IPS DF 6.9 (cell line): ENCODE data around the gene CBLIF.

Experiments
- DNase-seq: peaks from one replicate; pipeline ENCODE4 v3.0.0-alpha.2; 2013; ENCODE audit warnings: low read depth, low spot score
- H3K27ac ChIP-seq: one replicate; pipeline ENCODE4 v1.5.1; 2013; ENCODE audit warnings: low read length, control low read depth
- H3K27me3 ChIP-seq: 2 replicates; pipeline ENCODE4 v1.6.1; 2013; ENCODE audit warnings: mild to moderate bottlenecking, low read length; ENCODE audit not compliant: control insufficient read depth, insufficient read depth
- H3K36me3 ChIP-seq: 2 replicates; pipeline ENCODE4 v1.6.1; 2013; ENCODE audit warnings: low read length; ENCODE audit not compliant: control insufficient read depth, insufficient read depth
- H3K4me1 ChIP-seq: 2 replicates; pipeline ENCODE4 v1.6.1; 2013; ENCODE audit warnings: low read length; ENCODE audit not compliant: control insufficient read depth, insufficient read depth
- H3K4me3 ChIP-seq: 2 replicates; pipeline ENCODE4 v1.5.1; 2013; ENCODE audit warnings: mild to moderate bottlenecking, low read length
- H3K9me3 ChIP-seq: 2 replicates; pipeline ENCODE4 v1.6.1; 2013; ENCODE audit warnings: low read length, inconsistent platforms; ENCODE audit not compliant: control insufficient read depth, insufficient read depth
- WGBS: extraction: QIAGEN DNeasy Blood & Tissue Kit; methylation state at CpG from one replicate; pipeline ENCODE4 v1.1.7; 2013; ENCODE audit warnings: mixed read lengths, missing lambda C conversion rate; ENCODE audit not compliant: insufficient read length, insufficient coverage; 5-methylcytosine and 5-hydroxymethylcytosine counted together

Gene CBLIF

DNA sequence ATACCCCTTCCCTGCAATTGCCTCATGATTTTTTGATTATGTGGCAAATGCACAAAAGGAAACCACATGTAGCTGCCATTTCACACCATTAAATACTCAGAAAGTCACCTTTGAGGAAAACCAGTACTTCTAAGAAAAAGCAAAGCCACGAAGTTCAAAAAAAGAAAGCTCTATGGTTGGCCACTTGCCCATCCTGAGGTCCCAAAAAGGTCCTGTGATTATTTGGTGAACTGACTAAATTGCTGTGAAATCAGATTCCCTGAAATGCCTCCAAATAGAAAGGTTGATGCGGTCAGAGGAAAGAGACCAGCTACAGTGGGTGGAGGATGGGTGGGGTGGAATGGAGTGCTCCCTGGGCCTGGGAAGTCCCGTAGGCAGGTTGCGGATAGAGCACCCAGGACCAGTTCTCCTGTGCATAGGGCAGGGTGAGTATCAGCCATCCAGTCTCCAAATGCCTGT, 61.6 kb downstream of the CBLIF start:
- no peaks in the 10 kb centered on the region for H3K27me3 ChIP-seq
- no peaks in the 10 kb centered on the region; the same call in 1 of the 2 replicates for H3K36me3 ChIP-seq
- H3K9me3 ChIP-seq = no peaks in the 10 kb centered on the region
- DNase-seq = no peak
- H3K4me1 ChIP-seq = no peaks in the 10 kb centered on the region
- no peak overlapping the region for H3K4me3 ChIP-seq
- WGBS = no CpG with 5 or more reads among the region's 4 CpGs
- H3K27ac ChIP-seq = no peak overlapping the region

DNA sequence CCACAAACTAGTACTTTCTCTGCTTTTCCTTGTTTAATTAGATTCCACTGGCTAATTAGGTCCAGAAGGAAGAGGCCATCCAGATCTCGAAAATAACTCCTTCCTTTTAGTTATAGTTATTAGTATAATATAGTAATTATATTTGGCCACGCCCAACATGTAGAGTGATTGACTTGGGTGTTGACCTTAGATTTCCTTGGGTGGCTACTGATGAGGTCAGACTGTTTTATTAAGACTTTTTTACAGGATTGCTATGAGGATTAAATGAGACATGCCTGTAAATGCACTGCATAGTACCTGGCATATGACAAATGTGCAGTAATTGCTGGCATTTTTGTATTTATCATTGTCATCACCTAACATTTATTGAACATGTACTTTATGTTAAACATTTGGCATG, 63.2 kb downstream of the CBLIF start:
- Histone ChIP-seq H3K27me3 (no peaks in the 10 kb centered on the region), H3K4me1 (no peaks in the 10 kb centered on the region), H3K9me3 (no peaks in the 10 kb centered on the region), H3K4me3 (no peak overlapping the region), H3K36me3 (no peaks in the 10 kb centered on the region), H3K27ac (no peak overlapping the region)
- no CpG with 5 or more reads among the region's 2 CpGs for WGBS
- DNase-seq = no peak

DNA sequence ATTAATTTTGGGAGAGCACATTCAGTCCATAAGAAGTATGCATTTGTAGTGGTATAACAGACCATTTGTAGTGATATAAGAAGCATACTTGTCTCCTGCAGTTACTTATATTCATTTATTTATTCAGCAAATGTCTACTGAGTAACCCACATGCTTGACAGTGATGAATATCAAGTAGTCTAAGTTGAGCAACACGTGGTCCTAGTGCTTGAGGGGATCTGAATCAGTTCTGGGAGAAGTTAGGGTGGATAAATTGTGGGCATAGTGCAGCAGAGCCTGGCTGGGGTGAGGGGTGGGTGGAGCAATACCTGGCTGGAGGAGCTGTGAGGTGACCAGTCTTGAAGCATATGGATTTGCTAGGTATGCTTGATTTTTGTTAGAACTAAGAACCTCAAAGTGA, 65.8 kb downstream of the CBLIF start:
- Histone ChIP-seq H3K27ac (no peak overlapping the region), H3K36me3 (no peaks in the 10 kb centered on the region), H3K27me3 (no peaks in the 10 kb centered on the region), H3K4me1 (no peaks in the 10 kb centered on the region), H3K9me3 (no peaks in the 10 kb centered on the region), H3K4me3 (no peak overlapping the region)
- no peak for DNase-seq
- no CpG with 5 or more reads among the region's 1 CpG for WGBS
